B cell (primary cell): ENCODE results near the gene CABCOCO1. TPM values are rescaled to one million over a fixed set of nuclear protein-coding genes. Genes with fewer than 3 reads are reported as not detected.

Experiments
- ATAC-seq: fragments of 200-7000 bp; cut with Tn5 transposase; one replicate; pipeline ENCODE4 v1.10.0; 2021; ENCODE audit warnings: low read depth, mild to moderate bottlenecking, moderate number of reproducible peaks, moderate library complexity
- CTCF ChIA-PET: fragments of 350-600 bp; sonication (Branson Sonifier 250); formaldehyde crosslinking; loops from one replicate; lab custom pipeline; 2021; ENCODE audit warnings: antibody characterized with exemption, inconsistent platforms; lab: Charles Lee
- POLR2A ChIA-PET: fragments of 350-600 bp; sonication (Branson Sonifier 250); formaldehyde crosslinking; loops from one replicate; lab custom pipeline; 2021; ENCODE audit warnings: antibody characterized with exemption; lab: Charles Lee
- DNase-seq: peaks from one replicate; pipeline ENCODE4 v3.0.0; 2013
- H2AFZ ChIP-seq: 2 replicates; pipeline ENCODE4 v1.6.1; 2012; ENCODE audit warnings: mild to moderate bottlenecking, low read depth, low read length; ENCODE audit not compliant: insufficient read depth, poor library complexity, severe bottlenecking
- H3K27ac ChIP-seq, 2 donors: 1 replicate in 1 of 2; 2 replicates in 1 of 2; pipeline ENCODE4 v1.5.1; 2012 to 2013; ENCODE audit warnings: low read length in 2 of 2, mild to moderate bottlenecking in 2 of 2, moderate library complexity in 1 of 2
- H3K27me3 ChIP-seq, 4 experiments: fragments of 200-600 bp in 1 of 4; sonication (generic) in 1 of 4; replicated peaks in 1 of 4; 1 replicate in 2 of 4; 2 replicates in 2 of 4; pipeline versions ENCODE4 v1.6.1 to v1.7.0; 2013 to 2016; ENCODE audit warnings: low read length in 3 of 4, mild to moderate bottlenecking in 2 of 4, mixed read lengths in 1 of 4, moderate library complexity in 1 of 4; ENCODE audit not compliant: insufficient read depth in 4 of 4, control insufficient read depth in 3 of 4; ENCODE audit errors: control extremely low read depth in 1 of 4
- H3K36me3 ChIP-seq, 2 experiments: replicated peaks in 1 of 2; 1 replicate in 1 of 2; 2 replicates in 1 of 2; pipeline versions ENCODE4 v1.6.1 to v1.7.1; 2013; ENCODE audit warnings: low read length in 1 of 2; ENCODE audit not compliant: insufficient read depth in 2 of 2, control insufficient read depth in 1 of 2; ENCODE audit errors: control extremely low read depth in 1 of 2, extremely low read depth in 1 of 2
- H3K4me1 ChIP-seq, 2 donors: fragments of 200-600 bp in 1 of 2; sonication (generic) in 1 of 2; 1 replicate in 1 of 2; 2 replicates in 1 of 2; pipeline versions ENCODE4 v1.5.1 to v1.6.1; 2013 to 2017; ENCODE audit warnings: low read length in 2 of 2; ENCODE audit not compliant: control insufficient read depth in 2 of 2, insufficient read depth in 2 of 2
- H3K4me2 ChIP-seq: replicated peaks from 2 replicates; pipeline ENCODE3; 2012; ENCODE audit warnings: mild to moderate bottlenecking, low read depth, low read length; ENCODE audit not compliant: poor library complexity, severe bottlenecking
- H3K4me3 ChIP-seq, 5 experiments: fragments of 200-600 bp in 1 of 5; sonication (generic) in 1 of 5; 1 replicate in 3 of 5; 2 replicates in 2 of 5; pipeline versions ENCODE4 v1.5.1 to v1.7.0; 2011 to 2016; ENCODE audit warnings: low read length in 4 of 5, mild to moderate bottlenecking in 4 of 5, low read depth in 2 of 5, control low read depth in 1 of 5, moderate library complexity in 1 of 5; ENCODE audit not compliant: insufficient read depth in 1 of 5; ENCODE audit errors: control extremely low read depth in 1 of 5, extremely low read depth in 1 of 5
- H3K79me2 ChIP-seq: fragments of 200-600 bp; sonication (generic); one replicate; pipeline ENCODE4 v1.6.0; 2016; ENCODE audit warnings: low read length; ENCODE audit not compliant: control insufficient read depth, insufficient read depth
- H3K9ac ChIP-seq: fragments of 200-600 bp; sonication (generic); 2 replicates; pipeline ENCODE4 v1.6.1; 2017; ENCODE audit warnings: mild to moderate bottlenecking, low read length, moderate library complexity
- H3K9me3 ChIP-seq, 3 donors: one replicate each; pipeline versions ENCODE4 v1.6.1 to v1.7.1; 2013; ENCODE audit warnings: low read length in 2 of 3; ENCODE audit not compliant: control insufficient read depth in 2 of 3, insufficient read depth in 1 of 3; ENCODE audit errors: control extremely low read depth in 1 of 3
- H4K20me1 ChIP-seq: 2 replicates; pipeline ENCODE4 v1.6.0; 2012; ENCODE audit warnings: mild to moderate bottlenecking, low read length; ENCODE audit not compliant: insufficient read depth, control insufficient read depth, poor library complexity, severe bottlenecking
- H3K27ac Mint-ChIP-seq: one replicate; pipeline ENCODE4 v1.8.0; 2021; ENCODE audit warnings: mixed read lengths
- H3K27me3 Mint-ChIP-seq: one replicate; pipeline ENCODE4 v1.8.0; 2021; ENCODE audit warnings: mixed read lengths
- H3K4me1 Mint-ChIP-seq: one replicate; pipeline ENCODE4 v1.8.0; 2021; ENCODE audit warnings: mixed read lengths
- H3K4me3 Mint-ChIP-seq: one replicate; pipeline ENCODE4 v1.8.0; 2021; ENCODE audit warnings: mixed read lengths
- H3K9me3 Mint-ChIP-seq: one replicate; pipeline ENCODE4 v1.8.0; 2022; ENCODE audit warnings: mixed read lengths; ENCODE audit not compliant: insufficient read depth
- EZH2 ChIP-seq: IDR thresholded peaks from 2 replicates; pipeline ENCODE4 v1.6.1; 2012; ENCODE audit warnings: borderline replicate concordance, low read depth, mild to moderate bottlenecking, moderate library complexity, low read length; ENCODE audit not compliant: insufficient read depth, poor library complexity, severe bottlenecking
- WGBS: methylation state at CpG from one replicate; pipeline ENCODE4 v1.1.5; 2013; ENCODE audit warnings: missing lambda C conversion rate; ENCODE audit not compliant: insufficient coverage; 5-methylcytosine and 5-hydroxymethylcytosine counted together
- intact Hi-C: fragments of 100-400 bp; cut with micrococcal nuclease; formaldehyde crosslinking; loops from one replicate; pipeline ENCODE4 v1.10.0; 2022
- polyA plus RNA-seq: library from polyadenylated mRNA; depleted of rRNA; stranded (reverse); fragments of >200 nt; gene quantifications from 2 replicates; pipeline ENCODE4 v1.2.3, GENCODE V29; 2012
- total RNA-seq, 2 donors: library from RNA; stranded (reverse); fragments of 120-200 nt in 1 of 2; gene quantifications; 1 replicate in 1 of 2; 2 replicates in 1 of 2; pipeline versions ENCODE4 v1.2.3 to v1.2.4, GENCODE V29; 2013 to 2022
- TF ChIP-seq, protein P1 (sequence below): fragments of 200-600 bp; IDR thresholded peaks from one replicate; pipeline ENCODE4 v1.8.0; 2022; ENCODE audit warnings: antibody characterized with exemption, mild to moderate bottlenecking

CABCOCO1 gene
- total and polyA plus RNA-seq, 2 donors (not counting 1 experiment from before 2014, with no cell fraction given) = not detected

DNA sequence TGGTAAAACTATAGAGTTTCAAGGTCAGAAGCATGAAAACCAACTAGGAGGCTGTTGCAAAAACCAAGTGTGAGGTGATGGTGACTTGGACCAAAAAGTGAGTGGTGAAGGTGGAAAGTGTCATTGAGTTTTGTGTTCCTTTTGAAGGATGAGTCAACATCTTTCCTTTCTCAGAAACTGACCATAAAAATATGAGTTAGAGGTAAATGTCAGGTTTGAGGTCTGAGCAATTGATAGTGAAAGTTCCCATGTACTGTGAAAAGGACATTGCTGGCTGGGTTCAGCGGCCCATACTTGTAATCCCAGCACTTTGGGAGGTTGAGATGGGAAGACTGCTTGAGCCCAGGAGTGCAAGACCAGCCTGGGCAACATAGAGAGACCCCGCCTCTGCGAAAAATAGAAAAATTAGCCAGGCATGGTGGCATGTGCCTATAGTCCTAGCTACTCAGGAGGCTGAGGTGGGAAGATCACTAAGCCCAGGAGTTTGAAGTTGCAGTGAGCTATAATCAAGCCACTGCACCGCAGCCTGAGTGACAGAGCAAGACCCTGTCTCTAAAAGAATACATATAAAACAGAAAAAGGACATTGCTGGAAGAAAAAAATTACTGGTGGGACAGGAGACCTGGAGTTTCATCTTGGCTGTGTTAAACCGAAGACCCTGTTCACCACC is 149.5 kb downstream of the CABCOCO1 start:
- Mint-ChIP-seq H3K27ac (no peak overlapping the region), H3K9me3 (no peaks in the 10 kb centered on the region), H3K27me3 (no peaks in the 10 kb centered on the region), H3K4me3 (no peak overlapping the region), H3K4me1 (no peaks in the 10 kb centered on the region)
- H3K79me2 ChIP-seq = no peaks in the 10 kb centered on the region
- DNase-seq = no peak
- ATAC-seq = no peak
- H3K36me3 ChIP-seq = no peaks in the 10 kb centered on the region
- H2AFZ ChIP-seq = no peak overlapping the region
- no peak overlapping the region for H3K4me2 ChIP-seq
- no peak overlapping the region for H3K27ac ChIP-seq
- H4K20me1 ChIP-seq = no peaks in the 10 kb centered on the region
- H3K4me3 ChIP-seq = no peak overlapping the region
- H3K27me3 ChIP-seq = no peaks in the 10 kb centered on the region
- intact Hi-C loops = no loop called here
- no peak overlapping the region for H3K9ac ChIP-seq
- H3K9me3 ChIP-seq = no peaks in the 10 kb centered on the region
- no peak for TF ChIP-seq EZH2
- TF ChIP-seq, protein P1, sequence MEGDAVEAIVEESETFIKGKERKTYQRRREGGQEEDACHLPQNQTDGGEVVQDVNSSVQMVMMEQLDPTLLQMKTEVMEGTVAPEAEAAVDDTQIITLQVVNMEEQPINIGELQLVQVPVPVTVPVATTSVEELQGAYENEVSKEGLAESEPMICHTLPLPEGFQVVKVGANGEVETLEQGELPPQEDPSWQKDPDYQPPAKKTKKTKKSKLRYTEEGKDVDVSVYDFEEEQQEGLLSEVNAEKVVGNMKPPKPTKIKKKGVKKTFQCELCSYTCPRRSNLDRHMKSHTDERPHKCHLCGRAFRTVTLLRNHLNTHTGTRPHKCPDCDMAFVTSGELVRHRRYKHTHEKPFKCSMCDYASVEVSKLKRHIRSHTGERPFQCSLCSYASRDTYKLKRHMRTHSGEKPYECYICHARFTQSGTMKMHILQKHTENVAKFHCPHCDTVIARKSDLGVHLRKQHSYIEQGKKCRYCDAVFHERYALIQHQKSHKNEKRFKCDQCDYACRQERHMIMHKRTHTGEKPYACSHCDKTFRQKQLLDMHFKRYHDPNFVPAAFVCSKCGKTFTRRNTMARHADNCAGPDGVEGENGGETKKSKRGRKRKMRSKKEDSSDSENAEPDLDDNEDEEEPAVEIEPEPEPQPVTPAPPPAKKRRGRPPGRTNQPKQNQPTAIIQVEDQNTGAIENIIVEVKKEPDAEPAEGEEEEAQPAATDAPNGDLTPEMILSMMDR = no peak
- CTCF ChIA-PET = no interaction called here
- POLR2A ChIA-PET = no interaction called here
- no peaks in the 10 kb centered on the region for H3K4me1 ChIP-seq
- 97% methylated on average over 2 of the region's 5 CpGs for WGBS

- DNase-seq (no peak), ATAC-seq (no peak)
- Mint-ChIP-seq H3K4me3 (no peak overlapping the region), H3K27ac (no peak overlapping the region), H3K27me3 (no peaks in the 10 kb centered on the region), H3K4me1 (no peaks in the 10 kb centered on the region), H3K9me3 (no peaks in the 10 kb centered on the region)
- H2AFZ ChIP-seq = no peak overlapping the region
- CTCF ChIA-PET = no interaction called here
- no peaks in the 10 kb centered on the region for H3K36me3 ChIP-seq
- intact Hi-C loops = no loop called here
- POLR2A ChIA-PET = no interaction called here
- no peak overlapping the region for H3K4me3 ChIP-seq
- no peaks in the 10 kb centered on the region for H3K27me3 ChIP-seq
- no peak overlapping the region for H3K4me2 ChIP-seq
- H3K9me3 ChIP-seq = no peaks in the 10 kb centered on the region
- no peak overlapping the region for H3K27ac ChIP-seq
- no peaks in the 10 kb centered on the region for H3K79me2 ChIP-seq
- 94% methylated on average over 3 of the region's 3 CpGs for WGBS
- TF ChIP-seq, protein P1 = no peak
- TF ChIP-seq EZH2 = no peak
- H3K4me1 ChIP-seq = no peaks in the 10 kb centered on the region
- no peaks in the 10 kb centered on the region for H4K20me1 ChIP-seq
- no peak overlapping the region for H3K9ac ChIP-seq
Measured at GRCh38 chr10:61812920-61813319, 150.2 kb downstream of the CABCOCO1 start.
